Epithelial cell of esophagus (primary cell): Measurements from ENCODE around the gene VSTM5.
A peak's percentile ranks its signal among the peaks of the same experiment; 100 is the strongest.

Experiments used
- DNase-seq: peaks from one replicate; pipeline ENCODE4 v3.0.0; 2010; ENCODE audit warnings: low read depth
- H3K4me3 ChIP-seq: 2 replicates; pipeline ENCODE4 v1.5.1; 2011; ENCODE audit warnings: mild to moderate bottlenecking, low read length, control low read depth
- TF ChIP-seq, protein P1 (sequence below): IDR thresholded peaks from 2 replicates; pipeline ENCODE4 v1.5.1; 2011; ENCODE audit warnings: low read depth, mild to moderate bottlenecking, low read length, control low read depth, inconsistent platforms; ENCODE audit not compliant: insufficient read depth; ENCODE audit errors: missing control alignments

The VSTM5 gene

DNA sequence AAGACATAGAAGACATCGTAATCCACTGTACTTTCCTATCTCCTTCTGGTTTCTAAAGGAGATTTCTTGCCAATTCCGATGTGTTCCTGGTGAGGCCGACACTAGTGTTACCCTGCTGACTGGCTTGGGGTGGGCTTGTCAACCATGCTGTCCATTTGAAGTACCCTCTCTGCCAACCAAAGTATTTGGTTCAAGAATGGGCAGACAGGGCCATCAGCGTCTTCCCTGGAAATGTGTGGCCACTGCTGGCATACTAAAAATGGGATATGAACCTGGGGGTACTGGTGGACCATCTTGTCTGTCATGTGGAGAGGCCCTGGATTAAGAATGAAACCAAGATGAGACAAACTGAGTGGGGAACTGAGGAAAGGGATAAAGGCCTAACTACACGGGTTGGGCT, 1.8 kb upstream of the VSTM5 start:
- H3K4me3 ChIP-seq: no peak overlapping the region
- TF ChIP-seq, protein P1, sequence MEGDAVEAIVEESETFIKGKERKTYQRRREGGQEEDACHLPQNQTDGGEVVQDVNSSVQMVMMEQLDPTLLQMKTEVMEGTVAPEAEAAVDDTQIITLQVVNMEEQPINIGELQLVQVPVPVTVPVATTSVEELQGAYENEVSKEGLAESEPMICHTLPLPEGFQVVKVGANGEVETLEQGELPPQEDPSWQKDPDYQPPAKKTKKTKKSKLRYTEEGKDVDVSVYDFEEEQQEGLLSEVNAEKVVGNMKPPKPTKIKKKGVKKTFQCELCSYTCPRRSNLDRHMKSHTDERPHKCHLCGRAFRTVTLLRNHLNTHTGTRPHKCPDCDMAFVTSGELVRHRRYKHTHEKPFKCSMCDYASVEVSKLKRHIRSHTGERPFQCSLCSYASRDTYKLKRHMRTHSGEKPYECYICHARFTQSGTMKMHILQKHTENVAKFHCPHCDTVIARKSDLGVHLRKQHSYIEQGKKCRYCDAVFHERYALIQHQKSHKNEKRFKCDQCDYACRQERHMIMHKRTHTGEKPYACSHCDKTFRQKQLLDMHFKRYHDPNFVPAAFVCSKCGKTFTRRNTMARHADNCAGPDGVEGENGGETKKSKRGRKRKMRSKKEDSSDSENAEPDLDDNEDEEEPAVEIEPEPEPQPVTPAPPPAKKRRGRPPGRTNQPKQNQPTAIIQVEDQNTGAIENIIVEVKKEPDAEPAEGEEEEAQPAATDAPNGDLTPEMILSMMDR: no peak
- DNase-seq: no peak

DNA sequence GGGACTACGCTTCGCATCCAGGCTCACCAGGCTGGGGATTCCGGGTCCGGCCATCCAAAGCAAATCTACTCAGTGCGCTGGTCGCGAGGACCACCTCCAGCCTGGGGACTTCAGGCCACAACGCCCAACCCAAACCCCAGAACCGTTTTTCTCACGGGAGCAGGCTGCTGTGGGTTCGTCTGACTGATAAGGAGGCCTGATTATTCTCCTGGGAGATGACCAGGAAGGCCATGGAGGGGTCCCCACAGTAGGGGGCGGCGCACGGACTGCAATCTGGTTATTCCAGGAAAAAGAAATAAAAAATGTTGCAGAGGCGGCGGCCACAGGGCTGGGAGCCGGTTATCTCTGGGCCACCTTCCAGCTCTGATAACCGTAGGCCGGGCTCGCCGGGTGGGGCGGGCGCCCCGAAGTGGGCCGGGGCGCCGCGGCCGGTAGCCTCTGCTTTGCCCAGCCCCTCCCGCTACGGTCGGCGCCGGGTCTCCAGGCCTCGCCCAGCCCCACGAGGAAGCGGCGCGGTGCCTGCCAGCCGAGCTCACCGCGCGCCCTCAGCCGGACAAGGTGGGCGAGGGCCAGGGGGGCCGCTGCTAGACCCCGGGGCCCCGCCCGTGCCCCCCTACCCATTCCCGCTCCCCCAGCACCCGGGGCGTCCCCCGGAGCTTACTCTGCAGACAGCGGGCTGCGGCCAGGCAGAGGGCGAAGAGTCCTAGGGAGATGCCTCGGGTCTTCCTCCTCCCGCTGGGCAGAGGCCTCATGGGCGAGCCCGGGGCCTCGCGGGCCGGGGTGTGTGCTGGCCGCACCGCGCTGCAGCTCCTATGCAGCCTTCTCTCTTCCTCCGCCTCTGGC, 446 bp downstream of the VSTM5 start:
- H3K4me3 ChIP-seq: peak overlapping the region; percentile 32
- DNase-seq: no peak
- TF ChIP-seq, protein P1: no peak

DNA sequence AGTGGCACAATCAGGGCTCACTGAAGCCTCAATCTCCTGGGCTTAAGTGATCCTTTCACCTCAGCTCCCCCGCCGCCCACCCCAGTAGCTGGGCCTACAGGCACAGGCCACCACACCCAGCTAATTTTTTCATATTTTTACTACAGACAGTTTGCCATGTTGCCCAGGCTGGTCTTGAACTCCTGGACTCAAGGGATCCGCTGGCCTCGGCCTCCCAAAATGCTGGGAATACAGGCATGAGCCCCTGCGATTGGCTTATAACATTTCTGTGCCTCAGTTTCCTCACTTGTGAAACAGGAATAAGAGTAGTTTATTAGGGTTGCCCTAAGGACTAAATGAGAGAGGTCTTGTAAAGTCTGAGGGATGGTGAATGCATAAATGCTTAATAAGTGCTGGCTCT, 1.2 kb downstream of the VSTM5 start:
- TF ChIP-seq, protein P1: no peak
- no peak for DNase-seq
- no peak overlapping the region for H3K4me3 ChIP-seq

DNA sequence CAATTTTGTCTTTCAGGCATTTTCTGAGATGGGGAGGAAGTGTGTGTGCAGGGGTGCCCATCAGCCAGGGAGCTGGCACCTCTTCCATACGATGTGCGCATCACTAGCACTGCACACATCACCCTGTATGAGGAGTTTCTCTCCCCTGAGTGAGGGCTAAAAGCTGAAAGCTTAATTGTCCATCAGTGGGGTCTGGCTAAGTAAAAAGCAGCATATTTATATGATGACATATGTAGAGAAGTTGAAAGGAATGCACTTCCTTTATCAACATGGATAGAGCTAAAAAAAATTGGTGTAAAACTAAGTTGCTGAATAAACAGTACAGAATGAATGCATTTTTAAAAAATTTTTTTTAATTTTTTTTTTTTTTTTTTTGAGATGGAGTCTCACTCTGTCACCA, 4.0 kb downstream of the VSTM5 start:
- no peak for DNase-seq
- TF ChIP-seq, protein P1: no peak
- no peak overlapping the region for H3K4me3 ChIP-seq

DNA sequence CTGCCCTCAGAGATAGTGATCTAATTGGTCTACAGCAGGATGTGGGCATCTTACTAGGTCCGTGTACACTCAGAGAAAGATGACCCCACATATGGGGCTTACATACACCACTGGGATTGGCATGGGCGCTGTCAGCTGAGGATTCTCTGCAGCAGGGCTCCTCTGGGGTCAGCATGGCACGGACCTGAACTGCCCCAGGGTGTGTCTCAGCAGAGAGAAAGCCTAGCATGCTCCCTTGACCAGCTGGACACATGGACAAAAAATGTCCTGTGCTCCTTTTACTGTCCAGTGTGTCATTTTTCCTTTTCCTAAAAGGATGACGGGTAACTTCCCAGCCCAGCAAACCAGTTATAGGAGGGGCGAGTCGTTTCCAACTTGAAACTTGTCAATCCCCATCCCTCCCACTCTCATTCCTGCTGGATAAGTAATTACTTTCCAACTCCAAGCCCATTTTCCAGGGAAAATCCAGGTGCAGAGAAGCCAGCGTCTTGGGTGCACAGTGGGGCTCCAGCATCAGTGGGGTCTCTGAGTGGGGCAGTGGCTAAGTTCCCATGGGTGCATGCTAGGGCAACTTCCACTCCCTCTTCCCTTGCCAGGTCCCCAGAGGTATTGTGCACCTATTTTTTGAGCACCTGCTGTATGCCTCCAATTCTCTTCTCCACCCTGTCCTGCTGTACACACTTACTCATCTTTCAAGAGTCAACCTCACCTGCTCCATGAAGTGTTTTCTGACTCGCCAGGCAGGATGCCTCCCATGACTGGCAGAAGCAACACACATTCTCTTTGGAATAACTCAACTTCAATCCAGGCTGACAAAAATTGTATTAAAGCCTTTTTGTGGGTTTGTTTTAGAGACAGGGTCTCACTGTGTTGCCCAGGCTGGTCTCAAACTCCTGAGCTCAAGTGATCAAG, 5.0 kb downstream of the VSTM5 start:
- H3K4me3 ChIP-seq: no peak overlapping the region
- peak; percentile 70 for DNase-seq
- TF ChIP-seq, protein P1: no peak

DNA sequence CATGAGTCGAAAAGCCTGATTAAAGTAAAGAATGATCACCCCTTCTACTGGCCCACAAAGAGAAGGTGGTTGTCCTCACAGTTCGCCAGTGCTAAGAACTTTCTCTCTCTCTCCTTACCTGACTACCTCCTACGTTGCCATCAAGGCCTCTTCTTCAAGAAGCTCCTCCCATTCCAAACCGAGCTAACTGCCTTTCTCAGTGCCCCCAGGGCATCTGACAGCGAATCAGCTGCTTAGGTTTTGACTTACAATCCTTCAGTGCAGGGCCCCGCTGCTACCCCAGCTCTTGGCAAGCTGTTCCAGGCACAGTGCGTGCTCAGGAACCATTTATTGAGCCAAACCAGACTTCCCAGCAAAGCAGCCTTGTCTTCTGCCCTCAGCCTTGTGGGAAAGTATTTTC, 5.8 kb downstream of the VSTM5 start:
- no peak overlapping the region for H3K4me3 ChIP-seq
- peak; percentile 66 for DNase-seq
- TF ChIP-seq, protein P1: no peak
